Pancreas (tissue), 10 donors: ENCODE results near the gene SFMBT2. TPM values are rescaled to one million over a fixed set of nuclear protein-coding genes. Genes with fewer than 3 reads are reported as not detected.

Experiments
- ATAC-seq, 4 donors: fragments of 200-7000 bp; cut with Tn5 transposase; one replicate each; pipeline versions ENCODE4 v1.8.0 to v1.9.1; 2020; ENCODE audit warnings: mild to moderate bottlenecking in 4 of 4, moderate library complexity in 4 of 4
- DNase-seq, 6 donors: peaks; one replicate each; pipeline ENCODE4 v3.0.0-alpha.2; 2020
- FAIRE-seq: peaks from 2 replicates; lab custom pipeline; 2012; peaks lifted over from hg19 to GRCh38; lab: Jason Lieb, UNC
- H3K27ac ChIP-seq, 4 donors: fragments of 200-600 bp; sonication (generic); 1 replicate in 3 of 4; 2 replicates in 1 of 4; pipeline versions ENCODE4 v1.5.0 to v1.8.0; 2020
- H3K27me3 ChIP-seq, 4 donors: fragments of 200-600 bp; one replicate each; pipeline ENCODE4 v1.8.0; 2021
- H3K36me3 ChIP-seq, 3 donors: fragments of 200-600 bp; sonication (generic) in 1 of 3; one replicate each; pipeline versions ENCODE4 v1.5.0 to v1.8.0; 2020 to 2021
- H3K4me1 ChIP-seq, 3 donors: fragments of 200-600 bp; one replicate each; pipeline ENCODE4 v1.8.0; 2021
- H3K4me3 ChIP-seq, 4 donors: fragments of 200-600 bp; sonication (generic) in 2 of 4; one replicate each; pipeline versions ENCODE4 v1.5.0 to v1.8.0; 2020 to 2021
- H3K9me3 ChIP-seq, 4 donors: fragments of 200-600 bp; one replicate each; pipeline ENCODE4 v1.8.0; 2021
- CTCF ChIP-seq, 4 donors: fragments of 200-600 bp; sonication (generic) in 3 of 4; IDR thresholded peaks; one replicate each; pipeline versions ENCODE4 v1.5.0 to v1.8.0; 2021; ENCODE audit warnings: antibody characterized with exemption in 4 of 4
- WGBS, 2 donors: extraction: QIAGEN DNeasy Blood & Tissue Kit; methylation state at CpG; one replicate each; pipeline ENCODE4 v1.1.7; 2013; 5-methylcytosine and 5-hydroxymethylcytosine counted together
- intact Hi-C, 3 donors: fragments of 100-400 bp; cut with DNase I; formaldehyde crosslinking; loops; one replicate each; pipeline versions ENCODE4 v1.11.1 to v1.14.2; 2022
- polyA plus RNA-seq, 2 donors: library from polyadenylated mRNA; stranded (reverse); fragments of 200-250 nt; gene quantifications; one replicate each; pipeline ENCODE4 v1.2.3, GENCODE V29; 2013
- total RNA-seq, 6 donors: library from RNA; stranded (reverse); fragmentation: NEBNext Ultra II Directional in 4 of 6; extraction: Animal tissue kit (Norgen Biotek cat#: 25700) in 4 of 6; gene quantifications; one replicate each; pipeline versions ENCODE4 v1.2.1 to v1.2.4, GENCODE V29; 2021 to 2023
- donor health status: healthy with polysubstance abuse.
- donor health status: DM: no; HTN: no; CAD: no; lungs with moderate emphysema.
- donor health status: DM: no; HTN: no; CAD: no.
- donor health status: control.
- donor health status: control.
- donor health status: Bipolar disorder and iron deficiency.
- donor health status: DM: yes; HTN: yes; CAD: no.
- donor health status: DM: no; HTN: no; CAD: no.
- donor health status: DM: no; HTN: no; CAD: no.
- donor health status: DM: yes; HTN: yes; CAD: no.

SFMBT2 gene
- total and polyA plus RNA-seq, 8 donors: 0.65 to 9.4 (median 1.9) TPM

DNA sequence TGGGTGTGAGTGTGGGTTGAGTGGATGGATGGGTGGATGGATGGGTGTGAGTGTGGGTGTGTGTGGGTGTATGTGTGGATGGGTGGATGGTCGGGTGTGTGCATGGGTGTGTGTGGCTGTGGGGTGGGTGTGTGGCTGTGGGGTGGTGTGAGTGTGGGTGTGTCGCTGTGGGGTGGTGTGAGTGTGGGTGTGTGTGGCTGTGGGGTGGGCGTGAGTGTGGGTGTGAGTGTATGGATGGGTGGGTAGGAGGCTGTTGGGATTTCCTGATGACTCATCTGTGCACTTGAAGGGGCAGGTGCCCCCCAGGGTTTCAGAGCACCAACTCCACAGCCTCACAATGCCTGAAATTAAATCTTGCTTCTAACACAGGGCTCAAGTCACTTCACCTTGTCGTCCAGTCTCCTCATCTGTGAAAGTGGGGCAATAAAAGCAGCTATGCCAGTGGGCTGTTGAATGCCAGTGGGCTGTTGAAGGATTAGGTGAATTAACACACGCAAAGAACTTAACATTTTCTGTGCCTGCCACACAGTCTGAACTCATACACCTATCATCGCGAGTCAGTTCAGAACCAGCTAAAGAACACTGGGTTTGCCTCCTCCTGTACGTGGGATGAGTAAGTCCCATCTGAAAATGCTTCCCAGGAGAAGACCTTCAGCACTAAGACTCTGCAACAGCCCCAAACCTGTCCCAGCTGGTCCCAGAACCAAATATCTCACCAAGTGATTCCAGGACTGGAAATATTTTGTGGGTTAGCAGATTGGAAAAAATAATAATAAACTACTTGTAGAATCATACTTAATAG, 32.0 kb downstream of the SFMBT2 start:
- H3K4me1 ChIP-seq: no peaks in the 10 kb centered on the region
- ATAC-seq (no peak), DNase-seq (no peak), FAIRE-seq (no peak)
- WGBS, 2 donors: 78 to 94% methylated on average over 8 of the region's 8 CpGs
- no peaks in the 10 kb centered on the region for H3K27me3 ChIP-seq
- H3K27ac ChIP-seq: no peak overlapping the region
- H3K9me3 ChIP-seq: no peaks in the 10 kb centered on the region
- intact Hi-C loops: no loop called here
- TF ChIP-seq CTCF (IDR thresholded peaks at IDR 0.05): no peak
- no peaks in the 10 kb centered on the region for H3K36me3 ChIP-seq
- no peak overlapping the region for H3K4me3 ChIP-seq

DNA sequence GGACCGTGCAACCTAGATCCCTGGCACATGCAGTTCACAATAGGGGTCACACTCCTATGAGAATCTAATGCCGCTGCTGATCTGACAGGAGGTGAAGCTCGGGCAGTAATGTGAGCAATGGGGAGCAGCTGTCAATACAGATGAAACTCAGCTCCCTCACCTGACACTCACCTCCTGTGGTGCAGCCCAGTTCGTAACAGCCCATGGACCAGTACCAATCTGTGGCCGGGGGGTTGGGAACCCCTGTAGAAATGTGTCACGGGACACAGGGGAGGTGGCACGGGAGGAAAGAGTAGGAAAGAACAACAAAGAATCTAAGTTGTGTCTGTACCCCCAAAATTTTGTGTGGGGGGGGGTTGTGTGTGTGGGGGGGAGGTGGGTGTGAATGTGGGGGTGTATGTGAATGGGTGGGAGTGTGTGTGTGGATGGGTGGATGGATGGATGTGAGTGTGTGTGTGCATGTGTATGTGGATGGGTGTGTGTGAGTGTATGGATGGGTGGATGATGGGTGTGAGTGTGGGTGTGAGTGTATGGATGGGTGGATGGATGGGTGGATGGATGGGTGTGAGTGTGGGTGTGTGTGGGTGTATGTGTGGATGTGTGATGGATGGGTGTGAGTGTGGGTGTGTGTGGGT, 33.1 kb downstream of the SFMBT2 start:
- TF ChIP-seq CTCF (IDR thresholded peaks at IDR 0.05): no peak
- ATAC-seq: no peak
- Histone ChIP-seq H3K4me3 (no peak overlapping the region), H3K4me1 (no peaks in the 10 kb centered on the region), H3K27ac (no peak overlapping the region), H3K36me3 (no peaks in the 10 kb centered on the region), H3K27me3 (no peaks in the 10 kb centered on the region), H3K9me3 (no peaks in the 10 kb centered on the region)
- no peak for FAIRE-seq
- 88 to 94% methylated on average over 7 of the region's 7 CpGs for WGBS, 2 donors
- intact Hi-C loops: no loop called here
- no peak for DNase-seq

GRCh38 chr10:7374795-7375194, 36.0 kb downstream of the SFMBT2 start:
- no peak for FAIRE-seq

GRCh38 chr10:7373039-7373438, 37.8 kb downstream of the SFMBT2 start:
- Histone ChIP-seq H3K27me3 (no peaks in the 10 kb centered on the region), H3K4me1 (no peaks in the 10 kb centered on the region), H3K36me3 (no peaks in the 10 kb centered on the region), H3K4me3 (no peak overlapping the region), H3K9me3 (no peaks in the 10 kb centered on the region), H3K27ac (no peak overlapping the region)
- whole genome bisulfite sequencing, 2 donors: 77 to 88% methylated on average over 6 of the region's 6 CpGs
- FAIRE-seq (no peak), ATAC-seq (no peak), DNase-seq (no peak)
- intact Hi-C loops: no loop called here
- TF ChIP-seq CTCF (IDR thresholded peaks at IDR 0.05): no peak

More at GRCh38 chr10:7374795-7375194, 36.0 kb downstream of the SFMBT2 start:
- Histone ChIP-seq H3K4me3 (no peak overlapping the region), H3K9me3 (no peaks in the 10 kb centered on the region), H3K27ac (no peak overlapping the region), H3K36me3 (no peaks in the 10 kb centered on the region), H3K4me1 (no peaks in the 10 kb centered on the region), H3K27me3 (no peaks in the 10 kb centered on the region)
- DNase-seq (no peak), ATAC-seq (no peak)
- no peak for TF ChIP-seq CTCF (IDR thresholded peaks at IDR 0.05)
- intact Hi-C loops: no loop called here
- 73 to 86% methylated on average over 5 of the region's 5 CpGs for WGBS, 2 donors

GRCh38 chr10:7372504-7372903, 38.3 kb downstream of the SFMBT2 start:
- no peak overlapping the region for H3K27ac ChIP-seq
- intact Hi-C loops: no loop called here
- 69 to 77% methylated on average over 8 of the region's 8 CpGs for WGBS, 2 donors
- no peaks in the 10 kb centered on the region for H3K27me3 ChIP-seq
- no peak overlapping the region for H3K4me3 ChIP-seq
- H3K9me3 ChIP-seq: no peaks in the 10 kb centered on the region
- no peaks in the 10 kb centered on the region for H3K4me1 ChIP-seq
- FAIRE-seq (no peak), DNase-seq (no peak), ATAC-seq (no peak)
- no peak for TF ChIP-seq CTCF (IDR thresholded peaks at IDR 0.05)
- no peaks in the 10 kb centered on the region for H3K36me3 ChIP-seq
